SK-N-SH (cell line): ENCODE results near the gene NT5DC3. TPM values are rescaled to one million over a fixed set of nuclear protein-coding genes. Genes with fewer than 3 reads are reported as not detected.

Source experiments
- CTCF ChIA-PET: fragments of 300-600, 350-600 bp; formaldehyde crosslinking; extraction: SDS; loops from one replicate; lab custom pipeline; 2021; lab: Yijun Ruan, JAX
- POLR2A ChIA-PET: fragments of 350-600 bp; sonication (Branson Sonifier 250); formaldehyde crosslinking; extraction: SDS; loops from one replicate; lab custom pipeline; 2020; ENCODE audit warnings: antibody characterized with exemption, inconsistent platforms; lab: Yijun Ruan, JAX
- DNase-seq: peaks from one replicate; pipeline ENCODE4 v3.0.0; 2012
- H2AFZ ChIP-seq: fragments of 200-600 bp; sonication (generic); 2 replicates; pipeline ENCODE4 v1.8.1; 2016; ENCODE audit warnings: antibody characterized with exemption, mild to moderate bottlenecking, low read depth
- H3F3A ChIP-seq: fragments of 200-600 bp; sonication (generic); replicated peaks from 2 replicates; pipeline ENCODE3; 2016; ENCODE audit warnings: antibody characterized with exemption, mild to moderate bottlenecking; ENCODE audit not compliant: insufficient read depth
- H3K27ac ChIP-seq, 2 experiments: fragments of 200-500 bp in 1 of 2; fragments of 200-600 bp in 1 of 2; sonication (Bioruptor generic) in 1 of 2; sonication (generic), shearing (Covaris generic) in 1 of 2; 2 replicates each; pipeline versions ENCODE4 v1.5.1 to v1.6.1; 2014 to 2016; ENCODE audit warnings: low read depth in 2 of 2, inconsistent platforms in 1 of 2, low read length in 1 of 2, mild to moderate bottlenecking in 1 of 2, mixed read lengths in 1 of 2
- H3K27me3 ChIP-seq: fragments of 200-600 bp; sonication (generic), shearing (Covaris generic); 2 replicates; pipeline ENCODE4 v1.6.1; 2016; ENCODE audit warnings: mixed run types; ENCODE audit not compliant: insufficient read depth
- H3K36me3 ChIP-seq, 2 experiments: fragments of 200-500 bp in 1 of 2; fragments of 200-600 bp in 1 of 2; sonication (Bioruptor generic) in 1 of 2; sonication (generic) in 1 of 2; replicated peaks in 1 of 2; 2 replicates each; pipeline versions ENCODE3 to v1.5.1; 2014 to 2016; ENCODE audit warnings: low read length in 1 of 2, mild to moderate bottlenecking in 1 of 2; ENCODE audit not compliant: insufficient read depth in 2 of 2, control insufficient read depth in 1 of 2
- H3K4me1 ChIP-seq, 2 experiments: fragments of 200-500 bp in 1 of 2; fragments of 200-600 bp in 1 of 2; sonication (Bioruptor generic) in 1 of 2; sonication (generic), shearing (Covaris generic) in 1 of 2; 2 replicates each; pipeline versions ENCODE4 v1.5.1 to v1.6.1; 2014 to 2016; ENCODE audit warnings: low read depth in 1 of 2, low read length in 1 of 2, mixed run types in 1 of 2; ENCODE audit not compliant: insufficient read depth in 2 of 2, control insufficient read depth in 1 of 2
- H3K4me2 ChIP-seq: fragments of 200-600 bp; sonication (generic), shearing (Covaris generic); 2 replicates; pipeline ENCODE4 v1.6.1; 2017; ENCODE audit warnings: mixed run types
- H3K4me3 ChIP-seq, 2 experiments: fragments of 200-500 bp in 1 of 2; fragments of 200-600 bp in 1 of 2; sonication (Bioruptor generic) in 1 of 2; sonication (generic), shearing (Covaris generic) in 1 of 2; 2 replicates each; pipeline versions ENCODE4 v1.5.1 to v1.8.1; 2014 to 2016; ENCODE audit warnings: low read depth in 2 of 2, inconsistent platforms in 1 of 2, low read length in 1 of 2, mild to moderate bottlenecking in 1 of 2, mixed read lengths in 1 of 2, moderate library complexity in 1 of 2
- H3K79me2 ChIP-seq: fragments of 200-600 bp; sonication (generic); 2 replicates; pipeline ENCODE4 v1.8.1; 2017; ENCODE audit warnings: mild to moderate bottlenecking; ENCODE audit not compliant: insufficient read depth
- H3K9ac ChIP-seq: fragments of 200-600 bp; sonication (generic); 2 replicates; pipeline ENCODE4 v1.6.1; 2017; ENCODE audit warnings: mixed run types
- H3K9me2 ChIP-seq: fragments of 200-600 bp; sonication (generic); 2 replicates; pipeline ENCODE4 v1.6.1; 2017; ENCODE audit warnings: mixed run types
- H3K9me3 ChIP-seq: fragments of 200-600 bp; sonication (generic); 2 replicates; pipeline ENCODE4 v1.6.1; 2017; ENCODE audit warnings: mixed run types, mild to moderate bottlenecking, moderate library complexity
- H4K20me1 ChIP-seq: fragments of 200-600 bp; sonication (generic); 2 replicates; pipeline ENCODE4 v1.6.1; 2017; ENCODE audit warnings: mild to moderate bottlenecking, mixed run types; ENCODE audit not compliant: insufficient read depth
- CHD2 ChIP-seq: fragments of 150-350 bp; IDR thresholded peaks from 2 replicates; pipeline ENCODE4 v1.6.1; 2018; ENCODE audit warnings: low read length; ENCODE audit not compliant: partially characterized antibody
- FOSL2 ChIP-seq: IDR thresholded peaks from 2 replicates; pipeline ENCODE4 v1.4.0; 2012; ENCODE audit warnings: low read depth, mild to moderate bottlenecking, moderate library complexity, borderline replicate concordance
- FOXM1 ChIP-seq: IDR thresholded peaks from 2 replicates; pipeline ENCODE4 v1.4.0; 2012; ENCODE audit warnings: low read depth, mild to moderate bottlenecking
- GATA2 ChIP-seq: sonication (generic); formaldehyde crosslinking; IDR thresholded peaks from 2 replicates; pipeline ENCODE4 v1.5.0; 2020; ENCODE audit warnings: mild to moderate bottlenecking, missing genetic modification reagents
- JUND ChIP-seq: IDR thresholded peaks from 2 replicates; pipeline ENCODE4 v1.4.0; 2012
- MAX ChIP-seq: IDR thresholded peaks from 2 replicates; pipeline ENCODE4 v1.4.0; 2012; ENCODE audit warnings: low read depth
- NFIC ChIP-seq: IDR thresholded peaks from 2 replicates; pipeline ENCODE4 v1.4.0; 2012; ENCODE audit warnings: borderline replicate concordance
- RAD21 ChIP-seq: IDR thresholded peaks from 2 replicates; pipeline ENCODE4 v1.6.1; 2012; ENCODE audit warnings: mild to moderate bottlenecking, low read length
- RCOR1 ChIP-seq: fragments of 150-350 bp; IDR thresholded peaks from 2 replicates; pipeline ENCODE4 v1.6.1; 2017; ENCODE audit warnings: antibody characterized with exemption, low read length
- RXRA ChIP-seq: IDR thresholded peaks from 2 replicates; pipeline ENCODE4 v1.4.0; 2012; ENCODE audit warnings: low read depth, mild to moderate bottlenecking, borderline replicate concordance
- WGBS: methylation state at CpG from one replicate; pipeline ENCODE4 v1.1.6; 2017; ENCODE audit warnings: low lambda C conversion rate; 5-methylcytosine and 5-hydroxymethylcytosine counted together
- polyA plus RNA-seq, 3 experiments: library from polyadenylated mRNA; depleted of rRNA; stranded (reverse); fragments of >200 nt; gene quantifications; 2 replicates each; pipeline ENCODE4 v1.2.3, GENCODE V29; 2012
- TF ChIP-seq, protein P1 (sequence below): IDR thresholded peaks from 2 replicates; pipeline ENCODE4; 2012

NT5DC3 gene
- polyA plus RNA-seq, 1 of the 3 experiments (the other 2 are of a cell fraction) = 11.0 TPM

- 0 out of 2 replicates have a peak overlapping the region, but pooled peaks have one; percentile 49 for H3K4me2 ChIP-seq
- no peaks in the 10 kb centered on the region for H3K9me2 ChIP-seq
- peaks cover 14% of the 10 kb centered on the region for H3F3A ChIP-seq
- DNase-seq = peak; percentile 40
- ChIA-PET CTCF (interaction anchor here (0.8 to 1.3 kb wide), 2 partner anchors 9 to 14 kb away, joined by 3 to 5 read pairs; partner anchors contain the start of gene NT5DC3), POLR2A (no interaction called here)
- H3K9me3 ChIP-seq = no peaks in the 10 kb centered on the region
- 82% methylated on average over 1 of the region's 1 CpG for WGBS
- H3K27me3 ChIP-seq = no peaks in the 10 kb centered on the region
- H2AFZ ChIP-seq = no peak overlapping the region
- H3K36me3 ChIP-seq = no peaks in the 10 kb centered on the region
- peaks cover 2 to 19% of the 10 kb centered on the region in 2 experiments; a peak in 3 of 4 replicates for H3K4me1 ChIP-seq
- no peak overlapping the region for H3K4me3 ChIP-seq
- peak overlapping the region in 1 of 2 experiments; percentile 72; a peak in 2 of 4 replicates for H3K27ac ChIP-seq
- H3K9ac ChIP-seq = peak overlapping the region; percentile 22; the same call in 1 of the 2 replicates
- H4K20me1 ChIP-seq = no peaks in the 10 kb centered on the region
- no peaks in the 10 kb centered on the region for H3K79me2 ChIP-seq
- TF ChIP-seq NFIC (no peak), GATA2 (CRISPR knock-in tag) (peak; percentile 80), RCOR1 (peak; percentile 80), RAD21 (no peak), CHD2 (peak; percentile 13), RXRA (no peak), MAX (no peak)
Measured at GRCh38 chr12:103850429-103850828, 9.4 kb upstream of the NT5DC3 start.

GRCh38 chr12:103848917-103849491 is 8.0 kb upstream of the NT5DC3 start:
- DNase-seq = no peak
- Histone ChIP-seq H3K4me2 (no peak overlapping the region), H3K9me3 (no peaks in the 10 kb centered on the region), H3K27ac (peak overlapping the region in 1 of 2 experiments; percentile 27; a peak in 1 of 4 replicates), H3K9ac (no peak overlapping the region), H2AFZ (no peak overlapping the region), H3K4me3 (no peak overlapping the region), H3K4me1 (peaks cover 2 to 15% of the 10 kb centered on the region in 2 experiments; a peak in 3 of 4 replicates), H4K20me1 (no peaks in the 10 kb centered on the region), H3K9me2 (no peaks in the 10 kb centered on the region), H3K27me3 (no peaks in the 10 kb centered on the region), H3K36me3 (no peaks in the 10 kb centered on the region), H3F3A (peaks cover 14% of the 10 kb centered on the region), H3K79me2 (no peaks in the 10 kb centered on the region)
- CTCF ChIA-PET = no interaction called here
- 83% methylated on average over 4 of the region's 4 CpGs for WGBS
- POLR2A ChIA-PET = no interaction called here
- no peak for TF ChIP-seq FOXM1
- TF ChIP-seq JUND = no peak
- no peak for TF ChIP-seq MAX
- TF ChIP-seq, protein P1, sequence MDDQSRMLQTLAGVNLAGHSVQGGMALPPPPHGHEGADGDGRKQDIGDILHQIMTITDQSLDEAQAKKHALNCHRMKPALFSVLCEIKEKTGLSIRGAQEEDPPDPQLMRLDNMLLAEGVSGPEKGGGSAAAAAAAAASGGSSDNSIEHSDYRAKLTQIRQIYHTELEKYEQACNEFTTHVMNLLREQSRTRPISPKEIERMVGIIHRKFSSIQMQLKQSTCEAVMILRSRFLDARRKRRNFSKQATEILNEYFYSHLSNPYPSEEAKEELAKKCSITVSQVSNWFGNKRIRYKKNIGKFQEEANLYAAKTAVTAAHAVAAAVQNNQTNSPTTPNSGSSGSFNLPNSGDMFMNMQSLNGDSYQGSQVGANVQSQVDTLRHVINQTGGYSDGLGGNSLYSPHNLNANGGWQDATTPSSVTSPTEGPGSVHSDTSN = no peak
- TF ChIP-seq FOSL2 = no peak
- TF ChIP-seq NFIC = peak; percentile 53; the same call in 1 of the 2 replicates
- no peak for TF ChIP-seq RAD21
